ENCODE data around the gene SLIT1.

GRCh38 chr10:97192952-97193435, 7.2 kb upstream of the SLIT1 start:
- no peak for TF ChIP-seq POLR2A (IDR thresholded peaks at IDR 0.05)
- TF ChIP-seq CTCF (IDR thresholded peaks at IDR 0.05): no peak

All from adrenal gland (tissue), 5 donors.